Stimulated activated CD4-positive, alpha-beta T cell treated with anti-CD3 and anti-CD28 coated beads, Interleukin-1b, Interleukin-23, amount 100 ng/mL, for 48 hours (primary cell): ENCODE data around the gene SPACA1.
"Not testable (repeated sequence)": the region's sequence is repeated elsewhere in the genome, so short reads cannot be mapped to it uniquely, and the experiment has no call there.

Experiments used
- DNase-seq: peaks from one replicate; pipeline ENCODE4 v3.0.0-alpha.2; 2020

Gene SPACA1

GRCh38 chr6:88047510-88048150 lies at the start of gene SPACA1:
TSS of gene SPACA1 (plus strand) at chr6:88047841. CDS start at chr6:88047906, 65 bp downstream.
- no peak for DNase-seq

- DNase-seq, result no peak
These were observed 46.9 kb upstream of the SPACA1 start for GRCh38 chr6:88000713-88001112.

- DNase-seq, result not testable (repeated sequence)
These were observed 46.4 kb upstream of the SPACA1 start for GRCh38 chr6:88001279-88001678.

GRCh38 chr6:88004707-88005106 lies 42.9 kb upstream of the SPACA1 start:
- no peak for DNase-seq

GRCh38 chr6:88006557-88006956 lies 41.1 kb upstream of the SPACA1 start:
- DNase-seq, result no peak

- DNase-seq, result no peak
These were observed 39.2 kb upstream of the SPACA1 start for GRCh38 chr6:88008411-88008810.

- no peak for DNase-seq
These were observed 38.8 kb upstream of the SPACA1 start for GRCh38 chr6:88008831-88009231.

- no peak for DNase-seq
These were observed 34.6 kb upstream of the SPACA1 start for GRCh38 chr6:88013015-88013414.

GRCh38 chr6:88013554-88013953 lies 34.1 kb upstream of the SPACA1 start:
- no peak for DNase-seq

- no peak for DNase-seq
These were observed 27.2 kb upstream of the SPACA1 start for GRCh38 chr6:88020439-88020838.

- no peak for DNase-seq
These were observed 22.9 kb upstream of the SPACA1 start for GRCh38 chr6:88024696-88025095.

GRCh38 chr6:88031550-88031949 lies 16.1 kb upstream of the SPACA1 start:
- no peak for DNase-seq

GRCh38 chr6:88044530-88044929 lies 3.1 kb upstream of the SPACA1 start:
- DNase-seq, result no peak

- DNase-seq, result no peak
These were observed 2.0 kb upstream of the SPACA1 start for GRCh38 chr6:88045521-88046136.

- no peak for DNase-seq
These were observed 937 bp downstream of the SPACA1 start for GRCh38 chr6:88048578-88048977.

- DNase-seq, result no peak
These were observed 2.6 kb downstream of the SPACA1 start for GRCh38 chr6:88050140-88050818.

GRCh38 chr6:88059191-88059590 lies 11.6 kb downstream of the SPACA1 start:
- DNase-seq, result no peak

GRCh38 chr6:88062376-88062775 lies 14.7 kb downstream of the SPACA1 start:
- DNase-seq, result no peak

- no peak for DNase-seq
These were observed 24.8 kb downstream of the SPACA1 start for GRCh38 chr6:88072462-88072861.

GRCh38 chr6:88074791-88075190 lies 27.1 kb downstream of the SPACA1 start:
- no peak for DNase-seq

- no peak for DNase-seq
These were observed 29.7 kb downstream of the SPACA1 start for GRCh38 chr6:88077305-88077704.

GRCh38 chr6:88086792-88087191 lies 39.2 kb downstream of the SPACA1 start:
- no peak for DNase-seq

- DNase-seq, result no peak
These were observed 42.1 kb downstream of the SPACA1 start for GRCh38 chr6:88089708-88090107.

GRCh38 chr6:88105741-88106340 lies 58.2 kb downstream of the SPACA1 start:
- no peak for DNase-seq
